Stimulated activated CD4-positive, alpha-beta T cell treated with anti-CD3 and anti-CD28 coated beads, TNF-alpha, amount 100 ng/mL, for 48 hours (primary cell): ENCODE measurements around the gene SNAPC4.
"Not testable (repeated sequence)": the region's sequence is repeated elsewhere in the genome, so short reads cannot be mapped to it uniquely, and the experiment has no call there.

ENCODE experiments used
- DNase-seq, 3 donors: peaks; one replicate each; pipeline ENCODE4 v3.0.0-alpha.2; 2020; ENCODE audit warnings: low read depth in 3 of 3

Gene SNAPC4

DNA sequence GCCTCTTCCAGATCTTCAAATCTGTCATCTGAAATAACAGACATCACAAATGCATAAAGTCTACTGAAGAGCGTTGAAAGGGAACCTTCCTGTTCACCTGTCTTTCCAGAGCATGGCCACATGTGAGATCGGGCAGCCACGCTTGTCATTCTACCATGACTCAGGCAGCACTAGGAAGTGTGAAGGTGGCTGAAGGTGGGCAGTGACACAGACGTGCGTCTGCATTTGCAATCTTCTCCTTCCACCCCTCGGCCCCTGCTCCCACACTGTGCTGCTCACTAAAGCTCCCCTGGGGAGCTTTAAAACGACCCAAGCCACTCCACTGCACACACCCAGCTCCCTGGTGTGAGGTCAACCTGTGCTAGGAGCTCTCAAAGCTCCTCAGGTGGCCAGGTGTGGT, 7.9 kb upstream of the SNAPC4 start:
- DNase-seq = no peak

DNA sequence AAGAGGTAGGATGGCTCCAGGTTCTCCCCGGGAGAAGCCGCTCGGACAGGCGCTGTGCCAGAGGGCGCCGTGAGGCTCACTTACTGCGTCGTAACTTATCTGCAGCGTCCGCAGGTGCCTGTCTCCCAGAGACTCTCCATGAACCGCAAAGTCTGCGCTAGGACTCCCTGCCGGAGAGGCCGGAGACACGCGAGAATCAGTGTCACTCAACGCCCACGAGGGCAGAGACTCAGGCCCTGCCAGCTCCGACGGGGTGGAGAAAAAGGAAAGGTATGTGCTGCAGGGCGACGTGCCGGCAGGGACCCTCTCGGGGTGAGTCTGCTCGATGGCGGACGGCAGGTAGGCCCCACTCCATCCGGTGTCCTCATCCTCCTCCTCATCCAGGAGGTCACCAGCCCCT, 7.1 kb upstream of the SNAPC4 start:
- not testable (repeated sequence) for DNase-seq

DNA sequence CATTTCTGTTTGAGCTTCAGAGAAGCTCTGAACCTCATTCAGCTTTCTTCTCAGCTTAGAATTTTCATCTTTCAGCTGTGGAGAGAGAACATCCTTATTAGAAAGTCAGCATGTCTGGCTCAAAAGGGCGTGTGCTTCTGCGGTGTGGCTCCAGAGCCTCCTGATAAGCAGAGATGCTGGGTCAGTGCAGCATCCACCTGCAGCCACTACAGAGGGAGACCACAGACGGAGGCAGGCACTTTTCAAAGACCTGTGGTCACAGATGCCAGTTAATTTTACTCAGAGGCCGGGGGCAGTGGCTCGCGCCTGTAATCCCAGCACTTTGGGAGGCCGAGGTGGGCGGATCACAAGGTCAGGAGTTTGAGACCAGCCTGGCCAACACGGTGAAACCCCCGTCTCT, 5.9 kb upstream of the SNAPC4 start:
- not testable (repeated sequence) for DNase-seq

GRCh38 chr9:136405481-136405880, 5.5 kb upstream of the SNAPC4 start:
- DNase-seq = no peak

GRCh38 chr9:136404801-136405136, 4.8 kb upstream of the SNAPC4 start:
- DNase-seq = no peak

- peak in 1 of 3 donors; percentile 26 for DNase-seq
Observed at GRCh38 chr9:136403915-136404800, 4.2 kb upstream of the SNAPC4 start.

GRCh38 chr9:136403538-136403914, 3.6 kb upstream of the SNAPC4 start:
- DNase-seq = peak in 2 of 3 donors; percentile 56 to 72

DNA sequence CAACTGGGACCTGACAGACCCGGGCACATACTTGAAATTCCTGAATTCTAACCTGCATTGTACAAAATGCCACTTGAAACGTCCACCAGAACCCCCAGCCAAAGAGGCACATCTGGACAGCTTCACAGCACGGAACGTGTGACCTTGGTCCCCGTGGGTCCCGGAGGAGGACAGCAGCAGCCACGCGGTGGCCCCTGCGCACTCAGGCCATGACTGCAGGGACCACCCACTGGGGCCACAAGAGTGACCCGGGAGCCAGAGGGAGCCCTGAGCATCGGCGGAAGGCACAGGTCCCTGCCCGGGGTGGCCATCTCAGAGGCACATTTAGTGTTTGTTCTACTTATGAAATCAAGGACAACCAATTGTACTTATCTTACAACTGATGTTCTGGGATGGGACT, 2.1 kb upstream of the SNAPC4 start:
- no peak for DNase-seq

DNA sequence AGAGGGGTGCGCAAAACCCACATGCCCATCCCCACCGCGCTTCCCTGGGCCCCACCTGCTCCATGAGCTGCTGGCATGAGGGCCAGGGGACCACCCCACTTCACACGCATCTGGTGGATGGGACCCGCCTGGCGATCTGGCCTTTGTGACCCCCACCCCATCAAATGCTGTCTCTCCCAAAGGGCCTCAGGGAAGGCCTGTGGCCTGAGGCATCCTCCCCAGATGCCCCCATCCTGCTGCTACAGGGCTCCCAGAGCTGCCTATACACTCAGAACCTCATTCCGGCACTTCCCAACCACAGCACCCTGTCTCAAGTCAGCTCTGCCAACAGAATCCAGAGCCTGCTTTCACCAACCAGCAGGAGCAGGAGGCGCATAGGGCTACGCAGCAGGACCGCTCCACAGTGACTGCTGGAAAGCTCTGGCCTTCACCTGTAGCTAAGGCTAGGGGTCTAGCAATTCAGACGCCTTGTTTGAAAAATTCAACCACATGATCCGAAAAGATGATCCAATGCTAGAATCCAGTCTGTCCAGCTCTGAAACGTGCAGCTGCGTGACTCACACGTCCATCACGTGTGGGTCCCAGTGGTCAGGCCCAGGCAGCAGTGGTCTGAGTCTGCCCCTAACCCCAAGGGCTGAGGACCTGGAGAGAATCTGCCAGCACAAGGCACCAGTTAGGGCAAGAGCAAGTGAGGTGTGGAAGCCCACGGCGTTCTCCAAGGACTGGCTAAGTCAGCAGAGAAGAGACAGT, 1.4 kb upstream of the SNAPC4 start:
- DNase-seq = no peak

- DNase-seq = no peak
Observed at GRCh38 chr9:136399176-136400037, 563 bp downstream of the SNAPC4 start.

DNA sequence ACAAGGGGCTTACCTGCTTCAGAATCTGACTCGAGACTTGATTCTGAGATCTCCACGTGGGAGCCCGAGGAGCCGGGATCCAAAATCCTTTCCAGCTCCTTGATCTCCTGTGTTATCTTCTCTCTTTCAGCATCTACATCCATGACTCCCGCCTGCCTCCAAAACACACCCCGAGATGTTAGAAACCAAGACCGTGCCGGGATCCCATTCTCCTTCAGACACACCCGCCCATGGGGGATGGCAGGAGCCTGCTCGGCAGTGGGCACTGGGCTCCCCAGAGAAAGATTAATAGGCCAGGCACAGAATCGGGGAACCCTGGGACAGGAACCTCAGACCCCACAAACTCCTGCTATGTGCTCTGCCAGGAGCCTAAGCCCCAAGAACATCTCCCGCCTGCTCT, 1.7 kb downstream of the SNAPC4 start:
- no peak for DNase-seq

DNA sequence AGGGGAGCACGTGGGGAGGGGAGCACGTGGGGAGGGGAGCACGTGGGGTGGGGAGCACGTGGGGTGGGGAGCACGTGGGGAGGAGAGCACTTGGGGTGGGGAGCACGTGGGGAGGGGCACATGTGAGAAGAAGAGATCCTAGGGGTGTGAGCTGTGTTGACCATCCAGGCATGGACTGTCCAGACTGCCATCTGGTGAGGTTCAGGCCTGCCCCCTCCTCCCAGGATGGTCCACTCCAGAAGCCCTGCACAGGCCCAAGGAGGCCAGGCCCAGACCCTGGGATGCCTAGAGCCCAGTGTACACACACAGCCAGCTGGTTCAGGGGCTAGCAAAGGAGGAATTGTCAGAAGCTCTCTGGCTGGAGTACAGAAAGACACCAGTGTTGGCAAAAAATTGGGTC, 2.3 kb downstream of the SNAPC4 start:
- DNase-seq = no peak

DNA sequence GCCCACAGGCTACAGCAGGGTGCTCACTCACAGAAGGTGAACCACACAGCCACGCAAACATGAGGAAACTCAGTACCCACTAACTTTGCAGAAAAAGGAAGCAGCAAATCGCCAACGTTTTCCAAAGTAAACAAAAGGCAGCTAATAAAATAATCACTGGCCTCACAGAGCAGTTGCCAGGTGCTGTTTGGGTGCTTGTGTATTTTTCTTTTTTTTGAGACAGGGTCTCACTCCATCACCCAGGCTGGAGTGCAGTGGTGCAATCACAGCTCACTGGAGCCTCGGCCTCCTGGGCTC, 3.8 kb downstream of the SNAPC4 start:
- no peak for DNase-seq

DNA sequence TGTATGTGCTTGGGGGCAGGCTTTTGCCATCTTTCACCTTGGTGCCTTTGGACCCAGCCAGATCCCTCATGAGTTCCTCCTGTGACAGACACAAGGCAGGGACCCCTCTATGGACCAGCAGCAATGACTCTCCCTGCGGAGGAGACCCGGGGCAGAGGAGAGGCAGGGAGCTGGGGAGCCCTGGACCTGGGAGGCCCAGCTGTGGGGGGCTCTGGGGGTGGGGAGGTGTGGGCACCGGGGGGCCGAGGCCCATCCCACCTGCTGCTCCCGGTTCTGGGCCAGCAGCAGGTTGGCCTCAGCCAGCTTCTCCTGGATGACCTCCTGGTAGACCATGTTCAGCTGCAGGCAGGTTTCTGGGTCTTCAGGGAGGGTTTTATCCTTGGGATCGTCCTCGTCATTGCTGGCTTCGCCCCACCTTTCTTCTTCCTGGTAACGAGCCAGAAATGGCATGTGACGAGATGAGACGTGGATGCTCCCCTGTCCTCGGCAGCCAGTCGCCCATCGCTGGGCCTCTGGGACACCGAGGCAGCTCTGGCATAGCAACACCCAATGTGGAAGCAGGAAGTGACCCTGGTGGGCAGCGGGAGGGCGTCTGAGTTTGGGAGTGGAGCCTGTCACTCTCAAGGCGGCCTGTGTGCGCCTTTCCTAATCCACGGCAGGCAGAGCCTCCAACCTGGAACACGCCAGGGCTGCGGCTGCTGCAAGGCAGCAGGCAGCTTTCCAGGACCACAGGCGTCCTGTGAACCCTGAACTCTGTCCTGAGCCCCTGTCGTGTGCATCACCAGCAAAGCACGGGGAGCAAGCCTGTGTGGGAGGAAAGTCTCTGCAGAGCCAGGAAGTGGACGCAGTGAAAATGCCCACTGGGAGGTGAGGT, 4.4 kb downstream of the SNAPC4 start:
- DNase-seq = no peak

- no peak for DNase-seq
Observed at GRCh38 chr9:136395020-136395340, 5.0 kb downstream of the SNAPC4 start.

DNA sequence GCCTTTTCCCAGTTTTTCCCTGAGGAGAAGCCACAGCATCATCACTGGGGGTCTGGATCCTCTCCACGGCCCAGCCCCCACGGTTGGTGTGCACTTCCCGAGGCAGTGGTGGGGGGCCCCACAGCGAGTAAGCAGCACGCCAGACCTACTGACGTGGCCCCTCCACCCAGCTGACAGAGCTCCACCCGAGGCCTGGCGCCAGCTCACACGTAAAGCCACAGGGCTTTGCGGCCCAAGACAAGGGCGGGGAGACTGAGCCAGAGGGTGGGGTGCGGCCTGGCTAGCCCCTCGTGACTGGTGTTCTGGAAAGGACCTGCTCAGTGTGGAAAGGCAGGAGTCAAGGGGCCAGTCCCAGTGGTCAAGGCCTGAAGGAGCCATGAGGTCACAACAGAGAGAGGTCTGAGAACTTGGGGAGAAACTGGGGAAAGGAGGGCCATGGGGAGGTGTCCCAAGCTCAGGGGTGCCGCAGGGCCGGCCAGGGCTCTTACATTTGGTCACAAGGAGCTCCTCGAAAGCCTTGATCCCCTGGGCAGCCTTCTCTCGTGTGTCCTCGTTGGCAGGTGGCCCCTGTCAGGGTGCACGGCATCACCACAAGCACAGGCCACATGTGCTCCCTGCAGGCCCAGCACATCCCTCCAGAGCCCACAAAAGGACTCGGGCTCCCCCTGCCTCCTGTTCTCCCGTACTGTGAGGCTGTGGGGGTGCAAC, 5.5 kb downstream of the SNAPC4 start:
- DNase-seq = no peak

DNA sequence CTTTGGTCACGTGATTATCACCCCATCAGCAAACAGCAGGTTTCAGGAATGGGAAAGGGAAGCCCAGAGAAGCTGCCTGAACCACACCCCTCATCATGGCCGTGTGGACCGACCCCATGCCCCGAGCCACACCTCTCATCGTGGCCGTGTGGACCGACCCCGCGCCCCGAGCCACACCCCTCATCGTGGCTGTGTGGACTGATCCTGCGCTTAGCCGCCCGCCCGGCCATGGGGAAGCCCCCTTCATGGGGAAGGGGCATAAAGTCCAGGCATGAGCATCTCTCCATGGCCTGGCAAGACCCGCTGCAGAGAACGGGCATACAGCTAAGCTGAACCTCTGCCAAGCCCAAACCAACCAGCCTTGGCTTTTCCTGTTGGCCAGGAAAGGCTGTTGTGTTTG, 6.4 kb downstream of the SNAPC4 start:
- no peak for DNase-seq

DNA sequence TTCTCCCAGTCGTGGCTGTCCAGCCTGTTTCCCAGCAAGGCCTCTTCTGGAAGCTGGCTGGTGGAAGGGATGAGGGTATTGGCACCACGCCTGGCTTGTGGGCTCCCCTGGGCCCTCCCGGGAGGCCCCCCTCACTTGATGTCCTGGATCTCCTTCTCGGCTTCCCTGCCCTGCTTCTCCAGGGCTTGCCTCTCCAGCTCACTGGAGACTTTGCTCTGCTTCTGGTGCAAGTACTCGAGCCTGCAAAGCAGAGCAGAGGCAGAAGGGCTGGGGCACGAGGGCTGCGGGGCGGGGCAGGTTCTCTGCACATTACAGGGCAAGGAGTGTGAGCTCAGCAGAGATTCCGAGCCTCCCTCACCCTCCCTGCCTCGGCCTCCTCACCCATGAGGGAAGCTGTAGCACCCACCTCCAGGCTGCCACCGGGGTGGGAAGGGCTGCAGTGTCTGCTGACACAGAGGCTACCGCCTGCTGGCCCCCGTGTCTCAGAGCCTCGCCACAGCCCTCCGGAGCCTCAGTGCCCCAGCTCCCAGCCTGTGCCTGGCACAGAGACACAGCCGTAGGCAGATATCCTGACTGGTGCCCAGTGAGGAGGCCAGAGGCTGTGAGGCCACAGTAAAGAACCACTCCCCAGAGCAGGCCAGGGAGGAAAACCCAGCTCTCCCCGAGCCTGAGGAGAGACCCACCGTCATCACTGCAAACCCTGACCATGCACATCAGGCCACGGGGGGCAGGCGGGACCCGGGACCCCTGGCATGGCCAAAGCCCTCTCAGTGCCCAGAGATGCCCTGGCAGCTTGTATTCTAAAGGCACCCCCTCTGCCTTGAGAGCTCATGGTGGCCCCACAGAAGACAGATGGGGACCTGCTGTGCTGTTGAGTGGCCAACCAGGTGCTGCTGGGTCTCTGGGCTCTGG, 7.2 kb downstream of the SNAPC4 start:
- no peak for DNase-seq

GRCh38 chr9:136391737-136392537, 8.0 kb downstream of the SNAPC4 start:
- no peak for DNase-seq
